Measurements from ENCODE around the gene HOXA9. TPM values are rescaled to one million over a fixed set of nuclear protein-coding genes. Genes with fewer than 3 reads are reported as not detected.

Gene HOXA9
- total and polyA plus RNA-seq, 8 donors, result 0.25 to 68.1 TPM; not detected in 6

DNA sequence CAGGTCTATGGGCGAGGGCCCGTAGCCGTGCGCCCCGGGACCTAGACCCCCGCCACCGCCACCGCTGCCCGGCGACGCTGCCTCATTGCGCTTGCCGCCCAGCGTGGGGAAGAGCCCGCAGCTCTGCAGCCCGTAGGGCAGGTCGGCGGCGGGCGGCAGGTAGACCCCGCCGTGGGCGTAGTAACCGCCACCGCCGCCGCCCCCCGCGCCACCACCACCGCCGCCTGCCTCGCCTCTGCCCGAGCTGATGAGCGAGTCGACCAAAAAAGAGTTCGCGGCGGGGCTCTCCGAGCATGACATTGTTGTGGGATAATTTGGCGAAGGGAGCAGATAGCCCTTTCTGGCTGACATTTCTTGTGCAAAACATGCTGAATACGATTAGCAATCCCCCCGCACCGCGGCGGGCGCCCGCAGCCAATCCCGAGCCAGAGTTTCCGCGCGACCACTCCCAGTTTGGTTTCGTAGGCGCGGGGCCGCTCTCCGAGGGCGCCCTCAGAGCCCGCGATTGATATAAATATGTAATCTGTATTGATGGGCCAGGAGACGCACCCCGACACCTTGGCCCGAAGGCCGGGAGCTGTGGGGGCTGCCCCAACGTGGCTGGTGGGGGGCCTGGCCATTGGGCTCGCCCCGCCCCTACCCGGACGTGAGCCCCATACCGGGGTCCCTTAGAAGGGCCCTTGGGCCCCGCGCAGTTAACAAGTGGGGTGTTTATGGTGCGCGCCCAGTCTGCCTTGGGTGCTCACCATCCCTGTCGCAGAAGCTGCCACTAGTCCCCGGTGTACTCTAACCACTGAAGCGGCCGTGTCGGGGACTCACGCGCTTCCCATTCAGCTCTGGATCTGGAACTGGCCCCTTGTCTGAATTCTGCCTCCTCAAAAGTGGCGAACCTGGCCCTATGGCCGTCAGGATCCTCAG, 8.9 kb upstream of the HOXA9 start, which contains the start of gene HOXA10:
Gene HOXA10, minus strand, starts transcription at position 365 of the 918 bp plus-strand sequence. Its CDS starts 14 bp downstream, at position 351.
- Histone ChIP-seq H3K9me3 (peaks cover 0 to 18% (median 0%) of the 10 kb centered on the region in 4 donors), H3K4me3 (peak within 1 kb of the TSS; percentile 38 to 54 (median 45)), H3K27me3 (peaks cover 49 to 100% (median 98%) of the 10 kb centered on the region in 3 donors), H3K4me1 (peaks cover 27 to 45% (median 40%) of the 10 kb centered on the region in 4 donors), H3K36me3 (no peaks in the 10 kb centered on the region), H3K27ac (no peak within 1 kb of the TSS)
- DNase-seq, result peak in 1 of 2 donors; percentile 22
- 8 to 18% (median 10%) methylated on average over 50 to 82 of the region's 82 CpGs for WGBS, 5 donors
- intact Hi-C loops (cut with DNase I; ENCODE audit: low total_unique reads), result loop anchor here (10.0 kb wide), 1 partner anchor 1299 kb away; no protein-coding TSS in a partner anchor
- no peak for TF ChIP-seq POLR2A (IDR thresholded peaks at IDR 0.05)
- no peak for TF ChIP-seq POLR2AphosphoS5 (IDR thresholded peaks at IDR 0.05)
- TF ChIP-seq, protein P1, sequence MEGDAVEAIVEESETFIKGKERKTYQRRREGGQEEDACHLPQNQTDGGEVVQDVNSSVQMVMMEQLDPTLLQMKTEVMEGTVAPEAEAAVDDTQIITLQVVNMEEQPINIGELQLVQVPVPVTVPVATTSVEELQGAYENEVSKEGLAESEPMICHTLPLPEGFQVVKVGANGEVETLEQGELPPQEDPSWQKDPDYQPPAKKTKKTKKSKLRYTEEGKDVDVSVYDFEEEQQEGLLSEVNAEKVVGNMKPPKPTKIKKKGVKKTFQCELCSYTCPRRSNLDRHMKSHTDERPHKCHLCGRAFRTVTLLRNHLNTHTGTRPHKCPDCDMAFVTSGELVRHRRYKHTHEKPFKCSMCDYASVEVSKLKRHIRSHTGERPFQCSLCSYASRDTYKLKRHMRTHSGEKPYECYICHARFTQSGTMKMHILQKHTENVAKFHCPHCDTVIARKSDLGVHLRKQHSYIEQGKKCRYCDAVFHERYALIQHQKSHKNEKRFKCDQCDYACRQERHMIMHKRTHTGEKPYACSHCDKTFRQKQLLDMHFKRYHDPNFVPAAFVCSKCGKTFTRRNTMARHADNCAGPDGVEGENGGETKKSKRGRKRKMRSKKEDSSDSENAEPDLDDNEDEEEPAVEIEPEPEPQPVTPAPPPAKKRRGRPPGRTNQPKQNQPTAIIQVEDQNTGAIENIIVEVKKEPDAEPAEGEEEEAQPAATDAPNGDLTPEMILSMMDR (IDR thresholded peaks at IDR 0.05), result no peak

DNA sequence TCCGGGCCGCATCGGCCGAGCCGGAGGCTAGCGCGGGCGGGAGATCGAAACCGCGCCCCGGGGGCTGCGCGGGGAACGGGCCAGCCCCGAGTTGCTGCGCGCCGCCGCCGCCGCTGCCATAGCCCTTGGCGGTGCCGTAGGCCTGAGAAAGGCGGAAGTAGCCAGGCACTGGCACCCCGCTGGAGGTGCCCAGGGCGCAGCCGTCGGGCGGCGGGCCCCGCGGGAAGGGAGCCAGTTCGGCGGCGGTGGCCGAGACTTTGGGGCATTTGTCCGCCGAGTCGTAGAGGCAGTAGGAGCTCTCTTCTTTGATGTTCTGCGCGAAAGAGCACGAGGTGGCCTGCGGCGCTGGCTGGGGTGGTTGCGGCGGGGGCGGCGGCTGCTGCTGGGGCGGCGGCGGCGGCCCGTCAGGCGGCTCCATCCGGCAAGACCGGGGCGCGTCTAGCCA, 8.2 kb upstream of the HOXA9 start:
- WGBS, 5 donors, result 0 to 6% (median 3%) methylated on average over 11 to 59 of the region's 59 CpGs
- TF ChIP-seq POLR2A (IDR thresholded peaks at IDR 0.05) (no peak), POLR2AphosphoS5 (IDR thresholded peaks at IDR 0.05) (no peak), EP300 (IDR thresholded peaks at IDR 0.05) (no peak)
- TF ChIP-seq, protein P1 (IDR thresholded peaks at IDR 0.05), result no peak
- H3K27me3 ChIP-seq, result peaks cover 53 to 100% (median 100%) of the 10 kb centered on the region in 3 donors

DNA sequence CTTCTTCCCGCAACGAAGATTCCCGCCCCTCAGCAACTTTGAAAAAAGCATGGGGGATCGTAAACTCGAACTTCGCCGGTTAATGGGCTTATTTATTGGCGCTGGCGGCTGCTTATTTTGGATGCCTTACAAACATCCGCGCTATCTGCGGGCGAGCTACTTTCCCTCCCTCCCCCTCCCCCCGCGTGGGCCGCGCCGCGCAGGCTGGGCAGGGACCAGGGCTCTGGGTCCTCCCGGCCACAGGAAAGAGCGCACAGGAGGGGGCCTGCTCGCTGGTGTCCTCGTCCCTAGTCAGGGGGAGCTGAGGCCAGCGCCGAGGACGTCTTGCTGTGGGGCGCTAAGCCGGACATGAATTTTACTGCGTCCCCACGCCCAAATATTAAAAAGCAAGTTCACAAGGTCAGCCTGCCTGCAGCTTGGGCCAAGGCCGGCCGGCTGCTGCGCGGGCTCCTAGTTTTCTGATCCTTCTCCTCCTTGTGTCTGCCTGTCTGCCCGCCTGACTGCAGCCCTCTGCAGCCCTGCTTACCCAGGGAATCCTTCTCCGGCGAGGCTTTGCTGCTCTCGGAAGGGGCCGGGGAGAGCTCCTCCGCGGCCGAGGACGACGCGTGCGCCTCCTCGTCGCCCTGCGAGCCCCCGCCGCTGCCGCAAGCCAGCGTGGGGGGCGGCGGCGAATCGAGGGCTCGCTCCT, 7.6 kb upstream of the HOXA9 start:
- intact Hi-C loops (cut with DNase I; ENCODE audit: low total_unique reads), result loop anchor here (10.0 kb wide), 1 partner anchor 1298 kb away; no protein-coding TSS in a partner anchor
- H3K36me3 ChIP-seq, result no peaks in the 10 kb centered on the region
- peak overlapping the region; percentile 38 to 54 (median 45) for H3K4me3 ChIP-seq
- WGBS, 5 donors, result 2 to 6% (median 4%) methylated on average over 32 to 58 of the region's 58 CpGs
- TF ChIP-seq POLR2A (IDR thresholded peaks at IDR 0.05) (no peak), EP300 (IDR thresholded peaks at IDR 0.05) (no peak), POLR2AphosphoS5 (IDR thresholded peaks at IDR 0.05) (no peak)
- TF ChIP-seq, protein P1 (IDR thresholded peaks at IDR 0.05), result no peak
- H3K27me3 ChIP-seq, result peaks cover 57 to 100% (median 100%) of the 10 kb centered on the region in 3 donors
- no peak overlapping the region for H3K27ac ChIP-seq
- H3K4me1 ChIP-seq, result peaks cover 27 to 46% (median 42%) of the 10 kb centered on the region in 4 donors
- peaks cover 0 to 18% (median 0%) of the 10 kb centered on the region in 4 donors for H3K9me3 ChIP-seq
- DNase-seq, result peak in 1 of 2 donors; percentile 20

More for the DNA sequence above, 8.2 kb upstream of the HOXA9 start:
- Histone ChIP-seq H3K4me1 (peaks cover 27 to 46% (median 42%) of the 10 kb centered on the region in 4 donors), H3K36me3 (no peaks in the 10 kb centered on the region), H3K9me3 (peaks cover 0 to 18% (median 0%) of the 10 kb centered on the region in 4 donors), H3K4me3 (peak overlapping the region; percentile 38 to 54 (median 45)), H3K27ac (no peak overlapping the region)
- intact Hi-C loops (cut with DNase I; ENCODE audit: low total_unique reads), result loop anchor here (10.0 kb wide), 1 partner anchor 1299 kb away; no protein-coding TSS in a partner anchor
- peak in 1 of 2 donors; percentile 28 for DNase-seq

All from stomach (tissue), 9 donors.